A549 (cell line): ENCODE measurements around the gene PAFAH1B2. TPM values are rescaled to one million over a fixed set of nuclear protein-coding genes. Genes with fewer than 3 reads are reported as not detected.

ENCODE experiments used
- ATAC-seq, 2 experiments: fragments of 200-7000 bp in 1 of 2; fragments of >200 bp in 1 of 2; cut with Nextera tagmentation in 1 of 2; cut with Tn5 transposase in 1 of 2; 3 replicates each; pipeline versions ENCODE4 v1.8.0 to v1.9.1; 2018 to 2020; ENCODE audit warnings: mild to moderate bottlenecking in 1 of 2, moderate library complexity in 1 of 2
- CTCF ChIA-PET: fragments of 300-600 bp; sonication (Branson Sonifier 250); formaldehyde crosslinking; extraction: SDS; loops from one replicate; lab custom pipeline; 2021; ENCODE audit warnings: antibody characterized with exemption, inconsistent platforms; lab: Yijun Ruan, JAX
- POLR2A ChIA-PET: fragments of 350-600 bp; formaldehyde crosslinking; extraction: SDS; loops from one replicate; lab custom pipeline; 2021; ENCODE audit warnings: antibody characterized with exemption, inconsistent platforms; lab: Yijun Ruan, JAX
- DNase-seq, 2 experiments: peaks; one replicate each; pipeline versions ENCODE4 v3.0.0 to v3.0.0-alpha.2; 2011 to 2016; ENCODE audit warnings: low read depth in 1 of 2, low spot score in 1 of 2
- FAIRE-seq: peaks from 2 replicates; lab custom pipeline; 2011; peaks lifted over from hg19 to GRCh38; lab: Jason Lieb, UNC
- H3K27ac ChIP-seq, 2 experiments: fragments of >200 bp; sonication (Bioruptor Twin); formaldehyde crosslinking; 3 replicates each; pipeline ENCODE4 v1.5.1; 2016 to 2017
- H3K4me1 ChIP-seq: fragments of >200 bp; sonication (Bioruptor Twin); formaldehyde crosslinking; 3 replicates; pipeline ENCODE4 v1.6.1; 2016
- H3K4me2 ChIP-seq: fragments of >200 bp; sonication (Bioruptor Twin); formaldehyde crosslinking; 3 replicates; pipeline ENCODE4 v1.6.1; 2016
- H3K4me3 ChIP-seq: fragments of >200 bp; sonication (Bioruptor Twin); formaldehyde crosslinking; 3 replicates; pipeline ENCODE4 v1.5.1; 2016
- H3K9me3 ChIP-seq: fragments of >200 bp; sonication (Bioruptor Twin); formaldehyde crosslinking; 3 replicates; pipeline ENCODE4 v1.6.1; 2016
- BCL3 ChIP-seq: fragments of >200 bp; sonication (Bioruptor Twin); formaldehyde crosslinking; IDR thresholded peaks from 3 replicates; pipeline ENCODE4 v1.6.1; 2016
- BHLHE40 ChIP-seq: IDR thresholded peaks from 2 replicates; pipeline ENCODE4 v1.6.1; 2012; ENCODE audit warnings: low read depth, low read length, inconsistent platforms
- CEBPB ChIP-seq, 2 experiments: fragments of >200 bp in 1 of 2; sonication (Bioruptor Twin) in 1 of 2; formaldehyde crosslinking in 1 of 2; IDR thresholded peaks; 2 replicates each; pipeline ENCODE4 v1.6.1; 2012 to 2016
- CTCF ChIP-seq: fragments of >200 bp; sonication (Bioruptor Twin); formaldehyde crosslinking; IDR thresholded peaks from 3 replicates; pipeline ENCODE4 v1.5.1; 2016
- ELK1 ChIP-seq: fragments of 150-350 bp; IDR thresholded peaks from 2 replicates; pipeline ENCODE4 v1.6.1; 2014; ENCODE audit warnings: low read depth, mild to moderate bottlenecking, low read length
- FOSB ChIP-seq: fragments of 250-450 bp; sonication (Bioruptor Pico); IDR thresholded peaks from 2 replicates; pipeline ENCODE4 v1.5.0; 2020; ENCODE audit warnings: mild to moderate bottlenecking, moderate library complexity
- FOSL2 ChIP-seq, 2 experiments: fragments of 450-650 bp in 1 of 2; fragments of >200 bp in 1 of 2; sonication (Bioruptor Twin) in 1 of 2; formaldehyde crosslinking; IDR thresholded peaks; 2 replicates each; pipeline versions ENCODE4 v1.5.0 to v1.6.1; 2016 to 2020; ENCODE audit warnings: mild to moderate bottlenecking in 1 of 2, moderate library complexity in 1 of 2
- GATA3 ChIP-seq: IDR thresholded peaks from 2 replicates; pipeline ENCODE4 v1.6.1; 2012; ENCODE audit warnings: borderline replicate concordance
- HMGXB4 ChIP-seq: fragments of 250-450 bp; sonication (Bioruptor Pico); IDR thresholded peaks from 2 replicates; pipeline ENCODE4 v1.5.0; 2021; ENCODE audit warnings: mild to moderate bottlenecking, moderate library complexity, borderline replicate concordance
- JUN ChIP-seq, 2 experiments: fragments of >200 bp; sonication (Bioruptor Twin); formaldehyde crosslinking; IDR thresholded peaks; 2 replicates in 1 of 2; 3 replicates in 1 of 2; pipeline ENCODE4 v1.6.1; 2016 to 2017
- JUNB ChIP-seq: fragments of >200 bp; sonication (Bioruptor Twin); formaldehyde crosslinking; IDR thresholded peaks from 2 replicates; pipeline ENCODE4 v1.6.1; 2016
- KDM1A ChIP-seq: fragments of 200-600 bp; sonication (generic); IDR thresholded peaks from 2 replicates; pipeline ENCODE4 v1.6.1; 2016; ENCODE audit warnings: low read depth, mild to moderate bottlenecking
- KDM5A ChIP-seq: fragments of 200-600 bp; sonication (generic); IDR thresholded peaks from 2 replicates; pipeline ENCODE4 v1.6.1; 2016; ENCODE audit warnings: antibody characterized with exemption, mild to moderate bottlenecking
- MYC ChIP-seq: IDR thresholded peaks from 2 replicates; pipeline ENCODE4 v1.6.1; 2012; ENCODE audit warnings: mild to moderate bottlenecking, inconsistent platforms, low read length, improper control_type of control experiment, borderline replicate concordance
- NFE2L2 ChIP-seq: fragments of 150-350 bp; conservative IDR thresholded peaks from 2 replicates; pipeline ENCODE4 v1.6.1; 2014; ENCODE audit warnings: low read length
- NPAS2 ChIP-seq: fragments of 250-450 bp; sonication (Bioruptor Pico); IDR thresholded peaks from 2 replicates; pipeline ENCODE4 v1.8.0; 2022; ENCODE audit warnings: mild to moderate bottlenecking, moderate library complexity, borderline replicate concordance
- PHF8 ChIP-seq: fragments of 200-600 bp; sonication (generic); IDR thresholded peaks from 2 replicates; pipeline ENCODE4 v1.6.1; 2016; ENCODE audit warnings: low read depth, mild to moderate bottlenecking, antibody characterized with exemption, moderate library complexity, borderline replicate concordance
- POLR2AphosphoS2 ChIP-seq: conservative IDR thresholded peaks from 2 replicates; pipeline ENCODE4 v1.6.1; 2012; ENCODE audit warnings: low read length, improper control_type of control experiment, inconsistent platforms
- RAD21 ChIP-seq, 2 experiments: fragments of >200 bp in 1 of 2; sonication (Bioruptor Twin) in 1 of 2; formaldehyde crosslinking in 1 of 2; IDR thresholded peaks in 1 of 2; conservative IDR thresholded peaks in 1 of 2; 2 replicates in 1 of 2; 3 replicates in 1 of 2; pipeline ENCODE4 v1.6.1; 2012 to 2018; ENCODE audit warnings: inconsistent platforms in 1 of 2
- RCOR1 ChIP-seq: fragments of 150-350 bp; IDR thresholded peaks from 2 replicates; pipeline ENCODE4 v1.6.1; 2014; ENCODE audit warnings: antibody characterized with exemption, low read length, low read depth
- RNF2 ChIP-seq: fragments of 200-600 bp; sonication (generic); IDR thresholded peaks from 2 replicates; pipeline ENCODE4 v1.6.1; 2016; ENCODE audit warnings: low read depth, mild to moderate bottlenecking, antibody characterized with exemption, moderate library complexity, borderline replicate concordance
- SMC3 ChIP-seq: fragments of >200 bp; sonication (Bioruptor Twin); formaldehyde crosslinking; IDR thresholded peaks from 3 replicates; pipeline ENCODE4 v1.6.1; 2018; ENCODE audit warnings: inconsistent platforms
- TP53 ChIP-seq: fragments of 250-450 bp; sonication (Bioruptor Pico); IDR thresholded peaks from 2 replicates; pipeline ENCODE4 v1.5.0; 2021; ENCODE audit warnings: mild to moderate bottlenecking, moderate library complexity
- WGBS: methylation state at CpG from one replicate; pipeline ENCODE4 v1.1.6; 2017; ENCODE audit errors: missing lambda C conversion rate; 5-methylcytosine and 5-hydroxymethylcytosine counted together
- polyA plus RNA-seq, 4 experiments: library from polyadenylated mRNA; depleted of rRNA in 3 of 4; stranded (reverse); fragments of >200 nt; fragmentation: RNase III in 1 of 4; extraction: RNeasy Plus Mini Kit Qiagen cat#74134 plus additional on column Dnase treatment in 1 of 4; gene quantifications; 2 replicates in 3 of 4; 3 replicates in 1 of 4; pipeline ENCODE4 v1.2.3, GENCODE V29; 2011 to 2017

Gene PAFAH1B2
- polyA plus RNA-seq, 2 of the 4 experiments (the other 2 are of a cell fraction) = 32.9 to 55.3 TPM

GRCh38 chr11:117099696-117100095 is 44.4 kb upstream of the PAFAH1B2 start:
- DNase-seq (no peak), ATAC-seq (no peak), FAIRE-seq (no peak)
- WGBS = 96% methylated on average over 2 of the region's 2 CpGs
- no peaks in the 10 kb centered on the region for H3K9me3 ChIP-seq
- CTCF ChIA-PET = interaction anchor here (1.5 to 3.8 kb wide), 4 partner anchors 183 to 367 kb away, joined by 3 to 19 read pairs (median 4); no protein-coding TSS in a partner anchor
- TF ChIP-seq FOSL2 (IDR thresholded peaks at IDR 0.05) = no peak
- TF ChIP-seq FOSL2 (CRISPR knock-in tag; IDR thresholded peaks at IDR 0.05) = no peak
- no peak for TF ChIP-seq HMGXB4 (CRISPR knock-in tag)
- no peak for TF ChIP-seq MYC
- TF ChIP-seq NFE2L2 = no peak
- no peak for TF ChIP-seq CEBPB (IDR thresholded peaks at IDR 0.05)
- TF ChIP-seq GATA3 = no peak
- H3K27ac ChIP-seq = no peak overlapping the region; a peak in 1 of 6 replicates
- peak overlapping the region; percentile 94; the same call in 2 of the 3 replicates for H3K4me2 ChIP-seq
- H3K4me1 ChIP-seq = peaks cover 34% of the 10 kb centered on the region
- H3K4me3 ChIP-seq = no peak overlapping the region
- POLR2A ChIA-PET = no interaction called here

- POLR2A ChIA-PET = no interaction called here
- no peak for ATAC-seq
Measured at GRCh38 chr11:117100556-117100955, 43.5 kb upstream of the PAFAH1B2 start.

More at GRCh38 chr11:117100556-117100955, 43.5 kb upstream of the PAFAH1B2 start:
- no peak overlapping the region for H3K4me2 ChIP-seq
- no peaks in the 10 kb centered on the region for H3K9me3 ChIP-seq
- 96% methylated on average over 3 of the region's 3 CpGs for WGBS
- H3K27ac ChIP-seq = no peak overlapping the region
- CTCF ChIA-PET = interaction anchor here (1.0 kb wide), 1 partner anchor 310 kb away, joined by 4 read pairs; no protein-coding TSS in a partner anchor
- no peak for DNase-seq
- no peak for TF ChIP-seq SMC3
- TF ChIP-seq JUN (IDR thresholded peaks at IDR 0.05) = no peak
- no peak for TF ChIP-seq PHF8
- TF ChIP-seq KDM1A = no peak
- TF ChIP-seq JUNB = no peak
- TF ChIP-seq TP53 (CRISPR knock-in tag) = no peak
- TF ChIP-seq GATA3 = no peak
- no peak for TF ChIP-seq CEBPB (IDR thresholded peaks at IDR 0.05)
- no peak for TF ChIP-seq KDM5A
- TF ChIP-seq RCOR1 = no peak
- TF ChIP-seq RAD21 (conservative IDR thresholded peaks at IDR 0.05 in 1 of 2, IDR thresholded peaks at IDR 0.05 in 1 of 2) = no peak
- no peak for TF ChIP-seq BHLHE40
- no peak for TF ChIP-seq CTCF
- no peak for TF ChIP-seq FOSB (CRISPR knock-in tag)
- no peak for TF ChIP-seq BCL3
- no peak for TF ChIP-seq ELK1
- TF ChIP-seq POLR2AphosphoS2 = no peak
- TF ChIP-seq NPAS2 (CRISPR knock-in tag) = no peak
- TF ChIP-seq MYC = no peak
- no peak for TF ChIP-seq RNF2
- H3K4me3 ChIP-seq = no peak overlapping the region
- no peak for FAIRE-seq
- peaks cover 25% of the 10 kb centered on the region for H3K4me1 ChIP-seq
